Measurements from ENCODE around the gene IER5L.
"Not testable (repeated sequence)": the region's sequence is repeated elsewhere in the genome, so short reads cannot be mapped to it uniquely, and the experiment has no call there.

IER5L gene

GRCh38 chr9:129131300-129132145 lies 46.5 kb downstream of the IER5L start:
- no peak overlapping the region for H3K4me3 Mint-ChIP-seq
- peaks cover 30% of the 10 kb centered on the region for H3K36me3 Mint-ChIP-seq

GRCh38 chr9:129130791-129131190 lies 47.3 kb downstream of the IER5L start:
- Mint-ChIP-seq H3K27me3 (no peaks in the 10 kb centered on the region), H3K9me3 (no peaks in the 10 kb centered on the region), H3K4me1 (peaks cover 21% of the 10 kb centered on the region), H3K36me3 (peaks cover 26% of the 10 kb centered on the region), H3K27ac (no peak overlapping the region), H3K4me3 (no peak overlapping the region)
- ATAC-seq, result no peak

More at GRCh38 chr9:129131300-129132145, 46.5 kb downstream of the IER5L start:
- ATAC-seq, result peak; percentile 95
- Mint-ChIP-seq H3K4me1 (peaks cover 19% of the 10 kb centered on the region), H3K27me3 (no peaks in the 10 kb centered on the region), H3K27ac (no peak overlapping the region), H3K9me3 (no peaks in the 10 kb centered on the region)

- not testable (repeated sequence) for H3K27ac Mint-ChIP-seq, H3K9me3 Mint-ChIP-seq, H3K4me3 Mint-ChIP-seq, ATAC-seq, H3K27me3 Mint-ChIP-seq
- Mint-ChIP-seq H3K4me1 (peaks cover 21% of the 10 kb centered on the region), H3K36me3 (peaks cover 26% of the 10 kb centered on the region)
Observed at GRCh38 chr9:129130271-129130670, 47.8 kb downstream of the IER5L start.

- peaks cover 30% of the 10 kb centered on the region for H3K4me1 Mint-ChIP-seq
- H3K9me3 Mint-ChIP-seq, result no peaks in the 10 kb centered on the region
- H3K36me3 Mint-ChIP-seq, result peaks cover 34% of the 10 kb centered on the region
- ATAC-seq, result no peak
- no peak overlapping the region for H3K4me3 Mint-ChIP-seq
- no peak overlapping the region for H3K27ac Mint-ChIP-seq
- H3K27me3 Mint-ChIP-seq, result no peaks in the 10 kb centered on the region
Observed at GRCh38 chr9:129128689-129129088, 49.4 kb downstream of the IER5L start.

GRCh38 chr9:129126749-129127618 lies 51.1 kb downstream of the IER5L start:
- H3K4me1 Mint-ChIP-seq, result peaks cover 29% of the 10 kb centered on the region
- no peak overlapping the region for H3K4me3 Mint-ChIP-seq
- no peaks in the 10 kb centered on the region for H3K9me3 Mint-ChIP-seq
- peaks cover 40% of the 10 kb centered on the region for H3K36me3 Mint-ChIP-seq
- H3K27me3 Mint-ChIP-seq, result no peaks in the 10 kb centered on the region
- ATAC-seq, result no peak
- H3K27ac Mint-ChIP-seq, result peak overlapping the region; percentile 35

Data from stimulated activated memory B cell treated with anti-CD40 and anti-IgM and Interleukin-4, amounts not matched to agents 10 μg/mL and 1 μg/mL and 100 μg/mL, for 72 hours (primary cell).